ENCODE measurements around the gene TMEM140.

GRCh38 chr7:135204876-135205275 is 57.0 kb downstream of the TMEM140 start:
- TF ChIP-seq, protein P1, sequence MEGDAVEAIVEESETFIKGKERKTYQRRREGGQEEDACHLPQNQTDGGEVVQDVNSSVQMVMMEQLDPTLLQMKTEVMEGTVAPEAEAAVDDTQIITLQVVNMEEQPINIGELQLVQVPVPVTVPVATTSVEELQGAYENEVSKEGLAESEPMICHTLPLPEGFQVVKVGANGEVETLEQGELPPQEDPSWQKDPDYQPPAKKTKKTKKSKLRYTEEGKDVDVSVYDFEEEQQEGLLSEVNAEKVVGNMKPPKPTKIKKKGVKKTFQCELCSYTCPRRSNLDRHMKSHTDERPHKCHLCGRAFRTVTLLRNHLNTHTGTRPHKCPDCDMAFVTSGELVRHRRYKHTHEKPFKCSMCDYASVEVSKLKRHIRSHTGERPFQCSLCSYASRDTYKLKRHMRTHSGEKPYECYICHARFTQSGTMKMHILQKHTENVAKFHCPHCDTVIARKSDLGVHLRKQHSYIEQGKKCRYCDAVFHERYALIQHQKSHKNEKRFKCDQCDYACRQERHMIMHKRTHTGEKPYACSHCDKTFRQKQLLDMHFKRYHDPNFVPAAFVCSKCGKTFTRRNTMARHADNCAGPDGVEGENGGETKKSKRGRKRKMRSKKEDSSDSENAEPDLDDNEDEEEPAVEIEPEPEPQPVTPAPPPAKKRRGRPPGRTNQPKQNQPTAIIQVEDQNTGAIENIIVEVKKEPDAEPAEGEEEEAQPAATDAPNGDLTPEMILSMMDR (IDR thresholded peaks at IDR 0.05), result no peak
- TF ChIP-seq POLR2A (IDR thresholded peaks at IDR 0.05), result no peak
